Measurements from ENCODE around the gene DDX4.

The DDX4 gene

GRCh38 chr5:55855509-55855908, 117.6 kb downstream of the DDX4 start:
- Mint-ChIP-seq H3K36me3 (ENCODE audit: low read depth) (peaks cover under 1% of the 10 kb centered on the region), H3K9me3 (no peaks in the 10 kb centered on the region), H3K4me3 (peak overlapping the region; percentile 73), H3K27me3 (ENCODE audit: low read depth) (no peaks in the 10 kb centered on the region), H3K27ac (peak overlapping the region; percentile 19), H3K4me1 (ENCODE audit: low read depth) (peaks cover 60% of the 10 kb centered on the region)
- no peak for DNase-seq (ENCODE audit: low spot score)

GRCh38 chr5:55856516-55857246, 118.8 kb downstream of the DDX4 start:
- Mint-ChIP-seq H3K36me3 (ENCODE audit: low read depth) (peaks cover 3% of the 10 kb centered on the region), H3K9me3 (peaks cover 3% of the 10 kb centered on the region), H3K4me3 (peak overlapping the region; percentile 73), H3K27me3 (ENCODE audit: low read depth) (no peaks in the 10 kb centered on the region), H3K27ac (peak overlapping the region; percentile 89), H3K4me1 (ENCODE audit: low read depth) (peaks cover 59% of the 10 kb centered on the region)
- peak; percentile 45 for DNase-seq (ENCODE audit: low spot score)

GRCh38 chr5:55857247-55857640, 119.4 kb downstream of the DDX4 start:
- Mint-ChIP-seq H3K27me3 (ENCODE audit: low read depth) (no peaks in the 10 kb centered on the region), H3K9me3 (peaks cover 5% of the 10 kb centered on the region), H3K4me3 (peak overlapping the region; percentile 73), H3K27ac (peak overlapping the region; percentile 89), H3K36me3 (ENCODE audit: low read depth) (peaks cover 4% of the 10 kb centered on the region), H3K4me1 (ENCODE audit: low read depth) (peaks cover 57% of the 10 kb centered on the region)
- no peak for DNase-seq (ENCODE audit: low spot score)

- peaks cover 4% of the 10 kb centered on the region for H3K36me3 Mint-ChIP-seq (ENCODE audit: low read depth)
- H3K4me1 Mint-ChIP-seq (ENCODE audit: low read depth): peaks cover 52% of the 10 kb centered on the region
- H3K9me3 Mint-ChIP-seq: peaks cover 5% of the 10 kb centered on the region
- no peak overlapping the region for H3K27ac Mint-ChIP-seq
- no peak overlapping the region for H3K4me3 Mint-ChIP-seq
- no peaks in the 10 kb centered on the region for H3K27me3 Mint-ChIP-seq (ENCODE audit: low read depth)
- no peak for DNase-seq (ENCODE audit: low spot score)
Observed at GRCh38 chr5:55858104-55858503, 120.2 kb downstream of the DDX4 start.

- no peak overlapping the region for H3K4me3 Mint-ChIP-seq
Observed at GRCh38 chr5:55860288-55860687, 122.4 kb downstream of the DDX4 start.

GRCh38 chr5:55860709-55861108, 122.8 kb downstream of the DDX4 start:
- no peak overlapping the region for H3K4me3 Mint-ChIP-seq
- no peak for DNase-seq (ENCODE audit: low spot score)

More at GRCh38 chr5:55860288-55860687, 122.4 kb downstream of the DDX4 start:
- H3K27ac Mint-ChIP-seq: no peak overlapping the region
- peaks cover 4% of the 10 kb centered on the region for H3K36me3 Mint-ChIP-seq (ENCODE audit: low read depth)
- peaks cover 44% of the 10 kb centered on the region for H3K4me1 Mint-ChIP-seq (ENCODE audit: low read depth)
- no peak for DNase-seq (ENCODE audit: low spot score)
- peaks cover 5% of the 10 kb centered on the region for H3K9me3 Mint-ChIP-seq
- no peaks in the 10 kb centered on the region for H3K27me3 Mint-ChIP-seq (ENCODE audit: low read depth)

GRCh38 chr5:55864606-55865541, 127.0 kb downstream of the DDX4 start:
- no peak overlapping the region for H3K27ac Mint-ChIP-seq
- DNase-seq (ENCODE audit: low spot score): no peak
- H3K27me3 Mint-ChIP-seq (ENCODE audit: low read depth): no peaks in the 10 kb centered on the region
- no peak overlapping the region for H3K4me3 Mint-ChIP-seq
- H3K9me3 Mint-ChIP-seq: peaks cover 5% of the 10 kb centered on the region
- peaks cover 16% of the 10 kb centered on the region for H3K4me1 Mint-ChIP-seq (ENCODE audit: low read depth)
- H3K36me3 Mint-ChIP-seq (ENCODE audit: low read depth): peaks cover 4% of the 10 kb centered on the region

More at GRCh38 chr5:55860709-55861108, 122.8 kb downstream of the DDX4 start:
- Mint-ChIP-seq H3K9me3 (peaks cover 5% of the 10 kb centered on the region), H3K27ac (no peak overlapping the region), H3K27me3 (ENCODE audit: low read depth) (no peaks in the 10 kb centered on the region), H3K36me3 (ENCODE audit: low read depth) (peaks cover 4% of the 10 kb centered on the region), H3K4me1 (ENCODE audit: low read depth) (peaks cover 42% of the 10 kb centered on the region)

- peaks cover 5% of the 10 kb centered on the region for H3K9me3 Mint-ChIP-seq
- no peaks in the 10 kb centered on the region for H3K27me3 Mint-ChIP-seq (ENCODE audit: low read depth)
- peaks cover 3% of the 10 kb centered on the region for H3K36me3 Mint-ChIP-seq (ENCODE audit: low read depth)
- H3K27ac Mint-ChIP-seq: peak overlapping the region; percentile 29
- H3K4me1 Mint-ChIP-seq (ENCODE audit: low read depth): peaks cover 11% of the 10 kb centered on the region
- no peak overlapping the region for H3K4me3 Mint-ChIP-seq
- no peak for DNase-seq (ENCODE audit: low spot score)
Observed at GRCh38 chr5:55865831-55866230, 128.0 kb downstream of the DDX4 start.

- H3K27me3 Mint-ChIP-seq (ENCODE audit: low read depth): no peaks in the 10 kb centered on the region
- peaks cover 3% of the 10 kb centered on the region for H3K36me3 Mint-ChIP-seq (ENCODE audit: low read depth)
- H3K27ac Mint-ChIP-seq: no peak overlapping the region
- peaks cover 11% of the 10 kb centered on the region for H3K4me1 Mint-ChIP-seq (ENCODE audit: low read depth)
- H3K9me3 Mint-ChIP-seq: peaks cover 3% of the 10 kb centered on the region
- H3K4me3 Mint-ChIP-seq: no peak overlapping the region
- no peak for DNase-seq (ENCODE audit: low spot score)
Observed at GRCh38 chr5:55866485-55866884, 128.6 kb downstream of the DDX4 start.
